Measurements from ENCODE around the gene POU2AF1. TPM values are rescaled to one million over a fixed set of nuclear protein-coding genes. Genes with fewer than 3 reads are reported as not detected.

The POU2AF1 gene
- total and polyA plus RNA-seq, 2 of the 13 experiments (the other 11 are each of a cell fraction or from before 2014, with no cell fraction given), result 1.9 to 3.6 TPM

DNA sequence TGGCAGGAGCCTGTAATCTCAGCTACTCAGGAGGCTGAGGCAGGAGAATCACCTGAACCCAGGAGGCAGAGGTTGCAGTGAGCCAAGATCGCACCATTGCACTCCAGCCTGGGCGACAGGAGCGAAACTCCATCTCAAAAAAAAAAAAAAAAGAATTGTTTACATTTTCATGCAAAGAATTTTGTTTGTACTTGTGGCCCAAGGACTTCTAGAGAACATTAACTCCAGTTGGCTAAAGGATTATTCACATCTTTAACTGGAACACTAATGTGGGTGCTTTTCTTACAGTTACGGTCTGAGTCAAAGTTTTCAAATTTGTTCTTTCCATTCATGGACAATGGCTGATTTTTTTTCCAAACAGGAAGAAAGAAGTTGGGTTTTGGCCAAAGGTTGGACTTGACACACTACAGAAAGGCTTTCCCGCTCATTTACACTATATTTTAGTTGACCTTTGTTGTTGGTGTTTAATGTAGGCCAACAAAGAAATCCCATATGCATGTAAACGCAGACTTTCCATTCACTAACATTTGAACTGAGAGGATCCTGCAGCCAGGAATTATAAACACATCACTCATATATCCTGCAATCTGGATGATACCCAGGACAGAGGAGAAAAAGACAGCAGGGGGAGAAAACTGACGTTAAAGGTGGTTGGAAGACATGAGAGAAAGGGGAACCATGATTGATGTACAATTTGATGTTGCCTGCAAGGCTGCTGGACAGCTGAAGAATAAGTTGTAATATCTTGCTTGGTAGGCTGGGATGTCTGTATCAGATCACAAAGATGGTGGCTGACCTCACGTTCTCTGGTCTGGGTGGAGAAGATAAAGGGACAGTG is 13.1 kb downstream of the POU2AF1 start (continued):
- TF ChIP-seq, protein P1, sequence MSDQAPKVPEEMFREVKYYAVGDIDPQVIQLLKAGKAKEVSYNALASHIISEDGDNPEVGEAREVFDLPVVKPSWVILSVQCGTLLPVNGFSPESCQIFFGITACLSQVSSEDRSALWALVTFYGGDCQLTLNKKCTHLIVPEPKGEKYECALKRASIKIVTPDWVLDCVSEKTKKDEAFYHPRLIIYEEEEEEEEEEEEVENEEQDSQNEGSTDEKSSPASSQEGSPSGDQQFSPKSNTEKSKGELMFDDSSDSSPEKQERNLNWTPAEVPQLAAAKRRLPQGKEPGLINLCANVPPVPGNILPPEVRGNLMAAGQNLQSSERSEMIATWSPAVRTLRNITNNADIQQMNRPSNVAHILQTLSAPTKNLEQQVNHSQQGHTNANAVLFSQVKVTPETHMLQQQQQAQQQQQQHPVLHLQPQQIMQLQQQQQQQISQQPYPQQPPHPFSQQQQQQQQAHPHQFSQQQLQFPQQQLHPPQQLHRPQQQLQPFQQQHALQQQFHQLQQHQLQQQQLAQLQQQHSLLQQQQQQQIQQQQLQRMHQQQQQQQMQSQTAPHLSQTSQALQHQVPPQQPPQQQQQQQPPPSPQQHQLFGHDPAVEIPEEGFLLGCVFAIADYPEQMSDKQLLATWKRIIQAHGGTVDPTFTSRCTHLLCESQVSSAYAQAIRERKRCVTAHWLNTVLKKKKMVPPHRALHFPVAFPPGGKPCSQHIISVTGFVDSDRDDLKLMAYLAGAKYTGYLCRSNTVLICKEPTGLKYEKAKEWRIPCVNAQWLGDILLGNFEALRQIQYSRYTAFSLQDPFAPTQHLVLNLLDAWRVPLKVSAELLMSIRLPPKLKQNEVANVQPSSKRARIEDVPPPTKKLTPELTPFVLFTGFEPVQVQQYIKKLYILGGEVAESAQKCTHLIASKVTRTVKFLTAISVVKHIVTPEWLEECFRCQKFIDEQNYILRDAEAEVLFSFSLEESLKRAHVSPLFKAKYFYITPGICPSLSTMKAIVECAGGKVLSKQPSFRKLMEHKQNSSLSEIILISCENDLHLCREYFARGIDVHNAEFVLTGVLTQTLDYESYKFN (CRISPR knock-in tag; conservative IDR thresholded peaks at IDR 0.05), result peak; percentile 96
- TF ChIP-seq NR2C2 (CRISPR knock-in tag; IDR thresholded peaks at IDR 0.05; ENCODE audit: borderline replicate concordance), result peak; percentile 73
- no peak for TF ChIP-seq HOXA7 (CRISPR knock-in tag; IDR thresholded peaks at IDR 0.05)
- TF ChIP-seq, protein P2, sequence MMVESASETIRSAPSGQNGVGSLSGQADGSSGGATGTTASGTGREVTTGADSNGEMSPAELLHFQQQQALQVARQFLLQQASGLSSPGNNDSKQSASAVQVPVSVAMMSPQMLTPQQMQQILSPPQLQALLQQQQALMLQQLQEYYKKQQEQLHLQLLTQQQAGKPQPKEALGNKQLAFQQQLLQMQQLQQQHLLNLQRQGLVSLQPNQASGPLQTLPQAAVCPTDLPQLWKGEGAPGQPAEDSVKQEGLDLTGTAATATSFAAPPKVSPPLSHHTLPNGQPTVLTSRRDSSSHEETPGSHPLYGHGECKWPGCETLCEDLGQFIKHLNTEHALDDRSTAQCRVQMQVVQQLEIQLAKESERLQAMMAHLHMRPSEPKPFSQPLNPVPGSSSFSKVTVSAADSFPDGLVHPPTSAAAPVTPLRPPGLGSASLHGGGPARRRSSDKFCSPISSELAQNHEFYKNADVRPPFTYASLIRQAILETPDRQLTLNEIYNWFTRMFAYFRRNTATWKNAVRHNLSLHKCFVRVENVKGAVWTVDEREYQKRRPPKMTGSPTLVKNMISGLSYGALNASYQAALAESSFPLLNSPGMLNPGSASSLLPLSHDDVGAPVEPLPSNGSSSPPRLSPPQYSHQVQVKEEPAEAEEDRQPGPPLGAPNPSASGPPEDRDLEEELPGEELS (CRISPR knock-in tag; IDR thresholded peaks at IDR 0.05), result peak; percentile 91
- TF ChIP-seq POLR2AphosphoS2 (IDR thresholded peaks at IDR 0.05; ENCODE audit: low read depth, low read length), result no peak
- TF ChIP-seq YY1 (IDR thresholded peaks at IDR 0.05; ENCODE audit: insufficient read depth, insufficient replicate concordance, low read depth, low read length), result no peak
- no peak for TF ChIP-seq EEA1 (CRISPR knock-in tag; IDR thresholded peaks at IDR 0.05; ENCODE audit: borderline replicate concordance)
- TF ChIP-seq RCOR2 (CRISPR knock-in tag; IDR thresholded peaks at IDR 0.05), result peak; percentile 73
- peak; percentile 68 for TF ChIP-seq ZNF317 (CRISPR knock-in tag; IDR thresholded peaks at IDR 0.05)
- TF ChIP-seq, protein P3, sequence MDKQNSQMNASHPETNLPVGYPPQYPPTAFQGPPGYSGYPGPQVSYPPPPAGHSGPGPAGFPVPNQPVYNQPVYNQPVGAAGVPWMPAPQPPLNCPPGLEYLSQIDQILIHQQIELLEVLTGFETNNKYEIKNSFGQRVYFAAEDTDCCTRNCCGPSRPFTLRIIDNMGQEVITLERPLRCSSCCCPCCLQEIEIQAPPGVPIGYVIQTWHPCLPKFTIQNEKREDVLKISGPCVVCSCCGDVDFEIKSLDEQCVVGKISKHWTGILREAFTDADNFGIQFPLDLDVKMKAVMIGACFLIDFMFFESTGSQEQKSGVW (CRISPR knock-in tag; IDR thresholded peaks at IDR 0.05; ENCODE audit: borderline replicate concordance), result no peak; the same call in 1 of the 2 replicates
- TF ChIP-seq RXRB (CRISPR knock-in tag; IDR thresholded peaks at IDR 0.05; ENCODE audit: borderline replicate concordance), result peak; percentile 78; the same call in 1 of the 2 replicates
- TF ChIP-seq CHD4 (IDR thresholded peaks at IDR 0.05; ENCODE audit: borderline replicate concordance, low read length), result peak; percentile 96; the same call in 1 of the 2 replicates
- TF ChIP-seq TCF12 (IDR thresholded peaks at IDR 0.05), result no peak
- TF ChIP-seq TCF12 (CRISPR knock-in tag; IDR thresholded peaks at IDR 0.05), result peak; percentile 83; the same call in 1 of the 2 replicates
- peak; percentile 84; the same call in 1 of the 2 replicates for TF ChIP-seq ETV5 (CRISPR knock-in tag; IDR thresholded peaks at IDR 0.05; ENCODE audit: borderline replicate concordance)
- 0 out of 2 replicates have a peak, but pooled peaks have one; percentile 35 for TF ChIP-seq ELF4 (CRISPR knock-in tag; IDR thresholded peaks at IDR 0.05; ENCODE audit: borderline replicate concordance)
- no peak for TF ChIP-seq ZNF121 (CRISPR knock-in tag; IDR thresholded peaks at IDR 0.05)
- TF ChIP-seq REPIN1 (CRISPR knock-in tag; IDR thresholded peaks at IDR 0.05; ENCODE audit: borderline replicate concordance, low read depth), result peak; percentile 41; the same call in 1 of the 2 replicates
- TF ChIP-seq MED8 (CRISPR knock-in tag; IDR thresholded peaks at IDR 0.05; ENCODE audit: insufficient replicate concordance), result peak; percentile 87
- TF ChIP-seq ZNF564 (CRISPR knock-in tag; IDR thresholded peaks at IDR 0.05), result no peak
- peak; percentile 73 for TF ChIP-seq TBX3 (IDR thresholded peaks at IDR 0.05; ENCODE audit: borderline replicate concordance)
- TF ChIP-seq ATF7-NPFF (CRISPR knock-in tag; IDR thresholded peaks at IDR 0.05; ENCODE audit: low read depth), result no peak
- peak; percentile 62; the same call in 1 of the 2 replicates for TF ChIP-seq SMAD3 (CRISPR knock-in tag; IDR thresholded peaks at IDR 0.05)
